Skeletal muscle tissue (tissue), 4 donors: ENCODE results near the gene IZUMO4. TPM values are rescaled to one million over a fixed set of nuclear protein-coding genes. Genes with fewer than 3 reads are reported as not detected.

Experiments used
- H3K27ac ChIP-seq: one replicate; pipeline ENCODE4 v1.7.0; 2013; ENCODE audit warnings: mild to moderate bottlenecking, low read depth, low read length, inconsistent platforms
- H3K27me3 ChIP-seq, 3 donors: one replicate each; pipeline ENCODE4 v1.7.0; 2013; ENCODE audit warnings: low read length in 3 of 3; ENCODE audit not compliant: control insufficient read depth in 3 of 3, insufficient read depth in 3 of 3
- H3K36me3 ChIP-seq, 3 donors: one replicate each; pipeline ENCODE4 v1.7.0; 2013; ENCODE audit warnings: low read length in 3 of 3; ENCODE audit not compliant: control insufficient read depth in 3 of 3, insufficient read depth in 3 of 3
- H3K4me1 ChIP-seq, 3 donors: one replicate each; pipeline ENCODE4 v1.7.0; 2013; ENCODE audit warnings: low read length in 3 of 3, mild to moderate bottlenecking in 3 of 3; ENCODE audit not compliant: control insufficient read depth in 3 of 3, insufficient read depth in 3 of 3
- H3K4me3 ChIP-seq, 3 donors: one replicate each; pipeline ENCODE4 v1.7.0; 2013; ENCODE audit warnings: low read length in 3 of 3
- H3K9ac ChIP-seq, 3 donors: one replicate each; pipeline ENCODE4 v1.7.0; 2013; ENCODE audit warnings: low read length in 3 of 3, mild to moderate bottlenecking in 3 of 3, moderate library complexity in 2 of 3, low read depth in 1 of 3
- H3K9me3 ChIP-seq, 3 donors: one replicate each; pipeline ENCODE4 v1.7.0; 2013; ENCODE audit warnings: low read length in 3 of 3; ENCODE audit not compliant: control insufficient read depth in 3 of 3
- total RNA-seq: library from RNA; depleted of rRNA; stranded (reverse); fragments of >200 nt; gene quantifications from one replicate; pipeline ENCODE4 v1.2.3, GENCODE V29; 2014
- donor health status: Osteomylitis.

IZUMO4 gene
- total RNA-seq, 1 donor from 2014 or later = 2.1 TPM

DNA sequence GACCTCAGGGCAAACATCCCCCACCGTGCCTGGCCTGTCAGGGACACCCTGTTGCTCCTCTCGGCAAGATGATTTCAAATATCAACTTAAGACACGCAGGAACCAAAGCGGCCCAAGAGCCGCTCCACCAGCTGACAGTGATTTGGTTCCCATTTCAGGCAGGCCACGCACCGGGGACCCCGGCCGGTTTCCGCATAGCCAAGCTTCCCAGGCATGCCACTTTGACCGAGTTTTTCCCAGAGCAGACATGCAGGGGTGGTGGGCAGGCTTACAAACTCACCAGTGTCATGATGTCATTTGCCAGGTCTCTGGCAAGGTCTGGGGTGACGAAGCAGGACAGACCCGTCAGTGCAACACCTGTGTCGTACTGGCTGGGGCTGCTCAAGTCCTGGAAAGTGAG is 35.5 kb downstream of the IZUMO4 start:
- Histone ChIP-seq H3K27ac (no peak overlapping the region), H3K36me3 (peaks cover 50 to 56% (median 55%) of the 10 kb centered on the region in 3 donors)

GRCh38 chr19:2132731-2133490 is 36.2 kb downstream of the IZUMO4 start:
- peaks cover 2 to 8% (median 8%) of the 10 kb centered on the region in 3 donors for H3K4me1 ChIP-seq
- H3K4me3 ChIP-seq = no peak overlapping the region
- H3K27me3 ChIP-seq = no peaks in the 10 kb centered on the region
- H3K9ac ChIP-seq = no peak overlapping the region
- H3K36me3 ChIP-seq = peaks cover 50 to 53% (median 53%) of the 10 kb centered on the region in 3 donors
- H3K27ac ChIP-seq = no peak overlapping the region
- H3K9me3 ChIP-seq = no peaks in the 10 kb centered on the region

More for the DNA sequence above, 35.5 kb downstream of the IZUMO4 start:
- Histone ChIP-seq H3K9me3 (no peaks in the 10 kb centered on the region), H3K4me3 (no peak overlapping the region), H3K27me3 (no peaks in the 10 kb centered on the region), H3K4me1 (peaks cover 0 to 3% (median 3%) of the 10 kb centered on the region in 3 donors), H3K9ac (no peak overlapping the region)

GRCh38 chr19:2135474-2136402 is 39.0 kb downstream of the IZUMO4 start:
- peaks cover 14 to 31% (median 25%) of the 10 kb centered on the region in 3 donors for H3K4me1 ChIP-seq
- no peak overlapping the region for H3K9ac ChIP-seq
- no peak overlapping the region for H3K4me3 ChIP-seq
- no peak overlapping the region for H3K27ac ChIP-seq
- H3K9me3 ChIP-seq = no peaks in the 10 kb centered on the region
- H3K36me3 ChIP-seq = peaks cover 40 to 42% (median 41%) of the 10 kb centered on the region in 3 donors
- H3K27me3 ChIP-seq = no peaks in the 10 kb centered on the region

DNA sequence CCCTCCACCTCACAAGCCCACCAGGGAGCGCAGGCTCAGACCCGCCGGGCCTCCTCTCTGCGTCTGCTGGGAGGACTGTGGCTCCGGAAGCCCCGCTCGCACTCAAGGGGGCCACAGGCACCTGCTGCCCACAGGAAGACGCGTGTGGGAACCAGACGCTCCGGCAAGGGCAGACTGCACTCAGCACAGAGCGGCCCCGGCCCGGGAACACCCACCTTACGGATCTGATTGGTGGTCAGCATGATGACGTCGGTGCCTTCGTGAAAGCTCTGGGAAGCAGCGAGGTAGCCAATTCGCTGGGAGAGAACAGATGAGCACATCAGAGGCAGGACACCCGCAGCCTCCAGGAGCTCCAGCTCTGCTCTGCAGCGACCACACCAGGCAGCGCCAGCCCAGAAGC is 40.1 kb downstream of the IZUMO4 start:
- no peaks in the 10 kb centered on the region for H3K9me3 ChIP-seq
- H3K4me3 ChIP-seq = no peak overlapping the region
- H3K4me1 ChIP-seq = peaks cover 14 to 31% (median 25%) of the 10 kb centered on the region in 3 donors
- H3K27ac ChIP-seq = no peak overlapping the region
- H3K36me3 ChIP-seq = peaks cover 33 to 37% (median 37%) of the 10 kb centered on the region in 3 donors
- H3K9ac ChIP-seq = no peak overlapping the region
- H3K27me3 ChIP-seq = no peaks in the 10 kb centered on the region

DNA sequence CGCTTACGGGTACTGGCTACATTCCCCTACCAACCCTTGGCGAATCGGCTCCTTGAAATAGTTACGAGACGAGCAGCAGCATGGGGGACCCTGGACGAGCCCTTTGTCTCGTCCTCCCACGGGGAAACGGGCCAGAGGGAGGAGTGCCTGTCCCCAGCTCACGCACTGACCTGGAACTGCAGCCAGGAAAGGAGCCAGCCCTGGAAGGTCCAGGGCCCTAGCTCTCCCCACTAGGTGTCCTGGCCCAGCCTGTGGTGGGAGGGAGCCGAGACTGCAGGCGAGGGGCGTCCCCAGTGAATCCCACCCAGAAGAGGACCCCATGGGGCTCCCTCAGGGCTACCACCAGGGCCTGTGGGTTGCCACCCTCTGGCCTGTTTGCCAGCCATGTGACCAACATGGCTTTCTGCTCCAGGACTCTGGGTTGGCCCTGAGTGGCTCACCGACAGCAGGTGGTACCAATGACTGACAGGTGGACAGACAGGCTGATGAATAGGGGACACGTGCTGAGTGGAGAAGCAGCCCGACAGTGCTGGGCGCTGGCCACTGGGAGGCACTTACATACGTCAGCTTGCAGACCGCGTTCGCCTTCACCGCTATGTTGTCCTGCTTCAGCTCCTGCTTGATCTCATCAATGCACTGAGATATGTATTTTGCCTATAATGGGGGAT is 41.5 kb downstream of the IZUMO4 start:
- Histone ChIP-seq H3K27me3 (no peaks in the 10 kb centered on the region), H3K4me1 (peaks cover 14 to 31% (median 25%) of the 10 kb centered on the region in 3 donors), H3K9me3 (no peaks in the 10 kb centered on the region), H3K9ac (peak overlapping the region in 1 of 3 donors; percentile 57), H3K36me3 (peaks cover 19 to 26% (median 23%) of the 10 kb centered on the region in 3 donors), H3K4me3 (no peak overlapping the region), H3K27ac (peak overlapping the region; percentile 38)

GRCh38 chr19:2139385-2140137 is 42.8 kb downstream of the IZUMO4 start:
- Histone ChIP-seq H3K36me3 (peaks cover 18 to 26% (median 21%) of the 10 kb centered on the region in 3 donors), H3K9ac (peak overlapping the region in 1 of 3 donors; percentile 25)

GRCh38 chr19:2140138-2140569 is 43.4 kb downstream of the IZUMO4 start:
- peaks cover 18 to 26% (median 25%) of the 10 kb centered on the region in 3 donors for H3K36me3 ChIP-seq

More at GRCh38 chr19:2139385-2140137, 42.8 kb downstream of the IZUMO4 start:
- no peak overlapping the region for H3K27ac ChIP-seq
- H3K4me3 ChIP-seq = no peak overlapping the region
- H3K4me1 ChIP-seq = peaks cover 14 to 31% (median 25%) of the 10 kb centered on the region in 3 donors
- H3K27me3 ChIP-seq = no peaks in the 10 kb centered on the region
- H3K9me3 ChIP-seq = no peaks in the 10 kb centered on the region

GRCh38 chr19:2142173-2142829 is 45.6 kb downstream of the IZUMO4 start:
- no peak overlapping the region for H3K27ac ChIP-seq
- no peaks in the 10 kb centered on the region for H3K27me3 ChIP-seq

More at GRCh38 chr19:2140138-2140569, 43.4 kb downstream of the IZUMO4 start:
- H3K27me3 ChIP-seq = no peaks in the 10 kb centered on the region
- no peak overlapping the region for H3K27ac ChIP-seq
- H3K4me1 ChIP-seq = peaks cover 14 to 34% (median 26%) of the 10 kb centered on the region in 3 donors
- no peak overlapping the region for H3K4me3 ChIP-seq
- H3K9ac ChIP-seq = no peak overlapping the region
- no peaks in the 10 kb centered on the region for H3K9me3 ChIP-seq

More at GRCh38 chr19:2142173-2142829, 45.6 kb downstream of the IZUMO4 start:
- no peak overlapping the region for H3K9ac ChIP-seq
- peaks cover 10 to 18% (median 16%) of the 10 kb centered on the region in 3 donors for H3K36me3 ChIP-seq
- no peak overlapping the region for H3K4me3 ChIP-seq
- no peaks in the 10 kb centered on the region for H3K9me3 ChIP-seq
- peaks cover 14 to 50% (median 37%) of the 10 kb centered on the region in 3 donors for H3K4me1 ChIP-seq
